MM.1S (cell line): ENCODE data around the gene PLD4.
"Not testable (repeated sequence)": the region's sequence is repeated elsewhere in the genome, so short reads cannot be mapped to it uniquely, and the experiment has no call there.

Experiments used
- DNase-seq: peaks from one replicate; pipeline ENCODE4 v3.0.0-alpha.2; 2015
- H2AFZ ChIP-seq: fragments of 300-600 bp; sonication (generic); 2 replicates; pipeline ENCODE4 v1.6.0; 2016; ENCODE audit warnings: antibody characterized with exemption, low read length
- H3F3A ChIP-seq: fragments of 300-600 bp; sonication (generic); 2 replicates; pipeline ENCODE4 v1.6.1; 2016; ENCODE audit warnings: mild to moderate bottlenecking, antibody characterized with exemption, low read length, moderate library complexity, mixed read lengths; ENCODE audit not compliant: insufficient read depth
- H3K27ac ChIP-seq: fragments of 300-600 bp; sonication (generic); 2 replicates; pipeline ENCODE4 v1.5.1; 2016; ENCODE audit warnings: mild to moderate bottlenecking, low read length
- H3K27me3 ChIP-seq: fragments of 300-600 bp; sonication (generic); replicated peaks from 2 replicates; pipeline ENCODE4 v1.6.0; 2016; ENCODE audit warnings: low read length; ENCODE audit not compliant: insufficient read depth
- H3K36me3 ChIP-seq: fragments of 300-600 bp; sonication (generic); replicated peaks from 2 replicates; pipeline ENCODE4 v1.6.1; 2016; ENCODE audit warnings: mild to moderate bottlenecking, low read length, mixed read lengths; ENCODE audit not compliant: insufficient read depth
- H3K4me1 ChIP-seq: fragments of 300-600 bp; sonication (generic); 2 replicates; pipeline ENCODE4 v1.6.1; 2016; ENCODE audit warnings: low read length, mixed read lengths
- H3K4me2 ChIP-seq: fragments of 300-600 bp; sonication (generic); 2 replicates; pipeline ENCODE4 v1.6.0; 2016; ENCODE audit warnings: low read depth, low read length
- H3K4me3 ChIP-seq: fragments of 300-600 bp; sonication (generic); 2 replicates; pipeline ENCODE4 v1.5.1; 2016; ENCODE audit warnings: low read length, mixed read lengths
- H3K79me2 ChIP-seq: fragments of 300-600 bp; sonication (generic); 2 replicates; pipeline ENCODE4 v1.6.1; 2016; ENCODE audit warnings: mixed run types, low read length, mixed read lengths
- H3K9ac ChIP-seq: fragments of 300-600 bp; sonication (generic); 2 replicates; pipeline ENCODE4 v1.6.1; 2016; ENCODE audit warnings: low read length, mixed read lengths
- H3K9me2 ChIP-seq: fragments of 300-600 bp; sonication (generic); replicated peaks from 2 replicates; pipeline ENCODE4 v1.6.1; 2016; ENCODE audit warnings: mild to moderate bottlenecking, low read length, mixed read lengths; ENCODE audit not compliant: insufficient read depth
- H3K9me3 ChIP-seq: fragments of 300-600 bp; sonication (generic); replicated peaks from 2 replicates; pipeline ENCODE4 v1.6.1; 2016; ENCODE audit warnings: mild to moderate bottlenecking, low read length, mixed read lengths; ENCODE audit not compliant: insufficient read depth
- H4K20me1 ChIP-seq: fragments of 300-600 bp; sonication (generic); 2 replicates; pipeline ENCODE4 v1.6.1; 2016; ENCODE audit warnings: mild to moderate bottlenecking, low read length, moderate library complexity, mixed read lengths; ENCODE audit not compliant: insufficient read depth
- CTCF ChIP-seq: fragments of 300-600 bp; sonication (generic); IDR thresholded peaks from 2 replicates; pipeline ENCODE4 v1.5.1; 2016; ENCODE audit warnings: antibody characterized with exemption, low read length, mixed read lengths
- EZH2 ChIP-seq: fragments of 300-600 bp; sonication (generic); optimal IDR thresholded peaks from 2 replicates; pipeline ENCODE3; 2017; ENCODE audit warnings: low read depth, mild to moderate bottlenecking, antibody characterized with exemption, low read length, mixed read lengths
- EZH2phosphoT487 ChIP-seq: fragments of 300-600 bp; sonication (generic); IDR thresholded peaks from 2 replicates; pipeline ENCODE4 v1.6.1; 2018; ENCODE audit warnings: antibody characterized with exemption, low read length

The PLD4 gene

GRCh38 chr14:104882991-104883660 is 41.6 kb upstream of the PLD4 start:
- H3K9ac ChIP-seq, result no peak overlapping the region
- no peaks in the 10 kb centered on the region for H3K79me2 ChIP-seq
- no peaks in the 10 kb centered on the region for H4K20me1 ChIP-seq
- H3K4me2 ChIP-seq, result no peak overlapping the region
- no peak overlapping the region for H2AFZ ChIP-seq
- DNase-seq, result no peak
- H3K27ac ChIP-seq, result no peak overlapping the region
- H3K4me3 ChIP-seq, result no peak overlapping the region
- H3K4me1 ChIP-seq, result no peaks in the 10 kb centered on the region
- no peaks in the 10 kb centered on the region for H3K9me3 ChIP-seq
- no peaks in the 10 kb centered on the region for H3K27me3 ChIP-seq
- no peaks in the 10 kb centered on the region for H3K36me3 ChIP-seq
- H3K9me2 ChIP-seq, result no peaks in the 10 kb centered on the region
- no peaks in the 10 kb centered on the region for H3F3A ChIP-seq
- TF ChIP-seq EZH2phosphoT487, result no peak
- no peak for TF ChIP-seq CTCF
- TF ChIP-seq EZH2, result no peak

DNA sequence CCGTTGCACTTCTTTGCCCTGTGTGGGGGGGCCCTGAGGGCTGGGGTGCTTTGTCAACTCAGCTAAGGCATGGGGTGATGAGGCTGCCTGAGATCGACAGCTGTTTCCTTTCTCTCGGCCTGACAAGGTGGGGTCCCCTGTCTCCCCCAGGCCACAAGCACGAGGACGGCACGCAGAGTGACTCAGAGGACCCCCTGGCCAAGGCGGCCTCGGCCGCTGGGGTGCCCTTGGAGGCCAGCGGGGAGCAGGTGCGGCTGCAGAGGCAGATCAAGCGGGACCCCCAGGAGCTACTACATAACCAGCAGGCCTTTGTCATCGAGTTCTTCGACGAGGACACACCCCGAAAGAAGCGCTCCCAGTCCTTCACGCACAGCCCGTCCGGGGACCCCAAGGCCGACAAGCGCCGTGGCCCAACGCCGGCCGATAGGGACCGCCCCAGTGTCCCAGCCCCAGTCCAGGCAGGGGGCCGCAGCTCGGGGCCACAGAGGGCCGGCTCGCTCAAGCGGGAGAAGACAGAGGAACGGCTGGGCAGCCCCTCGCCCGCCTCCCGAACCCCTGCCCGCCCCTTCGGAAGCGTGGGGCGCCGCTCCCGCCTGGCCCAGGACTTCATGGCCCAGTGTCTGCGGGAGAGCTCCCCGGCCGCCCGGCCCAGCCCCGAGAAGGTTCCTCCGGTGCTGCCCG is 40.9 kb upstream of the PLD4 start:
- no peak overlapping the region for H3K4me2 ChIP-seq
- H3K9me2 ChIP-seq, result no peaks in the 10 kb centered on the region
- no peak overlapping the region for H3K4me3 ChIP-seq
- no peaks in the 10 kb centered on the region for H3K36me3 ChIP-seq
- no peak overlapping the region for H2AFZ ChIP-seq
- DNase-seq, result no peak
- no peaks in the 10 kb centered on the region for H3K9me3 ChIP-seq
- TF ChIP-seq EZH2phosphoT487, result no peak
- no peak for TF ChIP-seq EZH2
- TF ChIP-seq CTCF, result no peak
- no peak overlapping the region for H3K9ac ChIP-seq
- H3K27ac ChIP-seq, result no peak overlapping the region
- H4K20me1 ChIP-seq, result no peaks in the 10 kb centered on the region
- H3K27me3 ChIP-seq, result no peaks in the 10 kb centered on the region
- no peaks in the 10 kb centered on the region for H3K4me1 ChIP-seq
- H3K79me2 ChIP-seq, result no peaks in the 10 kb centered on the region
- H3F3A ChIP-seq, result no peaks in the 10 kb centered on the region

DNA sequence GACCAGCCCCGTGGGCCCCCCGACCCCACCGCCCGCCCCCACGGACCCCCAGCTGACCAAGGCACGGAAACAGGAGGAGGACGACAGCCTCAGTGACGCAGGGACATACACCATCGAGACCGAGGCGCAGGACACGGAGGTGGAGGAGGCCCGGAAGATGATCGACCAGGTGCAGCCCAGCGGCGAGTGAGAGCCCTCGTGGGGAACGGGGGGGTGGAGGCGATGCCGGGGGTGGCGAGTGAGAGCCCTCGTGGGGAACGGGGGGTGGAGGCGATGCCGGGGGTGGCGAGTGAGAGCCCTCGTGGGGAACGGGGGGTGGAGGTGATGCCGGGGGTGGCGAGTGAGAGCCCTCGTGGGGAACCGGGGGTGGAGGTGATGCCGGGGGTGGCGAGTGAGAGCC is 40.3 kb upstream of the PLD4 start:
- H3K36me3 ChIP-seq, H3K9me3 ChIP-seq, H3K9me2 ChIP-seq, H3K4me1 ChIP-seq, DNase-seq, H3K4me2 ChIP-seq, H3F3A ChIP-seq, H3K4me3 ChIP-seq, H4K20me1 ChIP-seq, H3K79me2 ChIP-seq, H2AFZ ChIP-seq, H3K9ac ChIP-seq, H3K27me3 ChIP-seq, H3K27ac ChIP-seq: not testable (repeated sequence)
